ENCODE results near the gene NHS.
A peak's percentile ranks its signal among the peaks of the same experiment; 100 is the strongest.

The NHS gene

GRCh38 chrX:17588303-17588702, 213.3 kb downstream of the NHS start:
- H3K4me3 ChIP-seq (ENCODE audit: low read depth, low read length): no peak overlapping the region
- H3K27me3 ChIP-seq (replicated peaks): no peaks in the 10 kb centered on the region
- no peaks in the 10 kb centered on the region for H3K36me3 ChIP-seq (replicated peaks)
- no peak overlapping the region for H3K27ac ChIP-seq
- DNase-seq: no peak
- in situ Hi-C loops (cut with HindIII; ENCODE audit: low pct_ligation_motif_present, low sequenced_read_pairs): no loop called here
- no peak for TF ChIP-seq CTCF (IDR thresholded peaks at IDR 0.05; ENCODE audit: low read depth, low read length, missing control alignments)

GRCh38 chrX:17590892-17591740, 216.1 kb downstream of the NHS start:
- H3K4me3 ChIP-seq (ENCODE audit: low read depth, low read length): peak overlapping the region; percentile 30
- no peaks in the 10 kb centered on the region for H3K36me3 ChIP-seq (replicated peaks)
- in situ Hi-C loops (cut with HindIII; ENCODE audit: low pct_ligation_motif_present, low sequenced_read_pairs): no loop called here
- no peaks in the 10 kb centered on the region for H3K27me3 ChIP-seq (replicated peaks)
- TF ChIP-seq CTCF (IDR thresholded peaks at IDR 0.05; ENCODE audit: low read depth, low read length, missing control alignments): peak; percentile 81
- H3K27ac ChIP-seq: peak overlapping the region; percentile 65
- DNase-seq: peak; percentile 66

- peak overlapping the region; percentile 65 for H3K27ac ChIP-seq
- peak; percentile 67 for DNase-seq
- peak overlapping the region; percentile 30 for H3K4me3 ChIP-seq (ENCODE audit: low read depth, low read length)
- TF ChIP-seq CTCF (IDR thresholded peaks at IDR 0.05; ENCODE audit: low read depth, low read length, missing control alignments): no peak
- H3K27me3 ChIP-seq (replicated peaks): no peaks in the 10 kb centered on the region
- in situ Hi-C loops (cut with HindIII; ENCODE audit: low pct_ligation_motif_present, low sequenced_read_pairs): no loop called here
- no peaks in the 10 kb centered on the region for H3K36me3 ChIP-seq (replicated peaks)
These were observed 216.7 kb downstream of the NHS start for GRCh38 chrX:17591741-17592110.

GRCh38 chrX:17592117-17592516, 217.1 kb downstream of the NHS start:
- Histone ChIP-seq H3K4me3 (ENCODE audit: low read depth, low read length) (no peak overlapping the region), H3K36me3 (replicated peaks) (no peaks in the 10 kb centered on the region), H3K27ac (peak overlapping the region; percentile 65), H3K27me3 (replicated peaks) (no peaks in the 10 kb centered on the region)
- DNase-seq: no peak
- no peak for TF ChIP-seq CTCF (IDR thresholded peaks at IDR 0.05; ENCODE audit: low read depth, low read length, missing control alignments)
- in situ Hi-C loops (cut with HindIII; ENCODE audit: low pct_ligation_motif_present, low sequenced_read_pairs): no loop called here

- in situ Hi-C loops (cut with HindIII; ENCODE audit: low pct_ligation_motif_present, low sequenced_read_pairs): no loop called here
- Histone ChIP-seq H3K27me3 (replicated peaks) (no peaks in the 10 kb centered on the region), H3K36me3 (replicated peaks) (no peaks in the 10 kb centered on the region), H3K4me3 (ENCODE audit: low read depth, low read length) (no peak overlapping the region), H3K27ac (no peak overlapping the region)
- no peak for TF ChIP-seq CTCF (IDR thresholded peaks at IDR 0.05; ENCODE audit: low read depth, low read length, missing control alignments)
- no peak for DNase-seq
These were observed 219.7 kb downstream of the NHS start for GRCh38 chrX:17594693-17595092.

Measured in brain microvascular endothelial cell (primary cell).